Fibroblast of pulmonary artery (primary cell): ENCODE results near the gene TBC1D8.

ENCODE experiments used
- DNase-seq: peaks from one replicate; pipeline ENCODE4 v3.0.0-alpha.2; 2010; ENCODE audit warnings: low read depth
- H3K4me3 ChIP-seq: replicated peaks from 2 replicates; pipeline ENCODE4 v1.5.1; 2011; ENCODE audit warnings: low read depth, mild to moderate bottlenecking, control low read depth, low read length, moderate library complexity
- TF ChIP-seq, protein P1 (sequence below): IDR thresholded peaks from 2 replicates; pipeline ENCODE4 v1.5.1; 2011; ENCODE audit warnings: mild to moderate bottlenecking, control low read depth, low read length, inconsistent platforms; ENCODE audit errors: missing control alignments

Gene TBC1D8

DNA sequence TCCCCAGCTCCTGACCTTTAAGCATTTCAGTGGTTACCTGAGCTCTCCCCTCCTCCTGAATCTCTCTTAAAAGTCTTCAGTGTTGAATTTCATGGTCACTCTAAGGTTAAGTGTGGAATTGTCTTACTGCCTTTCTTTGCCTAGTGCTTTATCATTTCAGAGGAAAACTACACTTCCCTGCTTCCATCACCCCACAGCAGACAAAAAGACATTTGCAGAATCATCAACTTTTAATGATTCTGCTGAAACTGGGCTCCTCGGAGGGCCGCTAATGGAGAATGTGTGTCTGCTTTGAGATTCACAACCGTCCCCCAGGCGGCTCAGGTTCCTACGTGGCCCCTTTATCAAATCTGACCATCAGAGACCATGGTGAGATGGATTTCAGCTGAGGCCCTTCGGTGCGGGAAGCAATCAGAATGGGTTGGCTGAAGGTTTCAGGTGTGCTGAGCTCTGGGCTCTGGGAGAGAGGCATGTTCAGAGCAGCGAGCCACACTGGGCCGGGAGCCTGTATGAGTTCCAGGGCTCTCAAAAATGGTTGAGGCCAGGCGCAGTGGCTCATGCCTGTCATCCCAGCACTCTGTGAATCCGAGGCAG lies 41.9 kb upstream of the TBC1D8 start:
- no peak overlapping the region for H3K4me3 ChIP-seq
- no peak for DNase-seq
- TF ChIP-seq, protein P1, sequence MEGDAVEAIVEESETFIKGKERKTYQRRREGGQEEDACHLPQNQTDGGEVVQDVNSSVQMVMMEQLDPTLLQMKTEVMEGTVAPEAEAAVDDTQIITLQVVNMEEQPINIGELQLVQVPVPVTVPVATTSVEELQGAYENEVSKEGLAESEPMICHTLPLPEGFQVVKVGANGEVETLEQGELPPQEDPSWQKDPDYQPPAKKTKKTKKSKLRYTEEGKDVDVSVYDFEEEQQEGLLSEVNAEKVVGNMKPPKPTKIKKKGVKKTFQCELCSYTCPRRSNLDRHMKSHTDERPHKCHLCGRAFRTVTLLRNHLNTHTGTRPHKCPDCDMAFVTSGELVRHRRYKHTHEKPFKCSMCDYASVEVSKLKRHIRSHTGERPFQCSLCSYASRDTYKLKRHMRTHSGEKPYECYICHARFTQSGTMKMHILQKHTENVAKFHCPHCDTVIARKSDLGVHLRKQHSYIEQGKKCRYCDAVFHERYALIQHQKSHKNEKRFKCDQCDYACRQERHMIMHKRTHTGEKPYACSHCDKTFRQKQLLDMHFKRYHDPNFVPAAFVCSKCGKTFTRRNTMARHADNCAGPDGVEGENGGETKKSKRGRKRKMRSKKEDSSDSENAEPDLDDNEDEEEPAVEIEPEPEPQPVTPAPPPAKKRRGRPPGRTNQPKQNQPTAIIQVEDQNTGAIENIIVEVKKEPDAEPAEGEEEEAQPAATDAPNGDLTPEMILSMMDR, result no peak

DNA sequence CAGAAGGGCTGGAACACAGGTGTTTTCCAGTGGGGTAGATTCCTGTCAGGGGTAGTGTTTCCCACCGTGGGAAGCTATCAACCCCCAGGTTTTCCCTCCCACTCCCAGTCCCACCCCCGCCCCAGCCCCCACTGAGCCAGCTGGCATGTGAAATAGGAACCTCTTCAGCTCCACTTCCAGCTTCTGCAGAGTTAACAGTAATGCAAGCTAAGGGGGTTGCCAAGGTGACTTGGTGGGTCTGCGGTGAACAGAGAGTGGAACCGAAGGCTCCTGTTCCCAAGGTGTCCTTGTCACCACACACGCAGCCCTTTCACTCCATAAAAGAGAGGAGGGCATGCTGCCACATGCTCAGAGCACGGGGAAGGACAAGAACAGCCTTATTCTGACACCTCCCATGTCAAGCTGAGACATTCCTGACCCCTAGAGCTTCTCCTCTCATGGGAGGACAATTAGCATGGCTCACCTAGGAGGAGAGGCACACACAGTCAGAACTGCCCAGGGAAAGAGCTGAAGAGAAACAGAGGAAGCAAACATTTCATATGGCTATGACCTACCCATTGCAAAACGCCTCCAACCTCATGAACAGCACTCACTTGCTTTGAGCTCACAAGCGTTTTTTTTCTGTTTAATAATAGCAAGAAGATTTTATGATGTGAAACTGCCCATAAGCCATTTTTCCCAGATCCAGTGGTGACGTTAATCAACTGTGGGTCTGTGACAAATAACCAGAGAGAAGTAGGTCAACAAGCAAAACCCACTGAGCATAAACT lies 39.8 kb upstream of the TBC1D8 start:
- TF ChIP-seq, protein P1, result no peak
- H3K4me3 ChIP-seq, result no peak overlapping the region
- DNase-seq, result no peak

DNA sequence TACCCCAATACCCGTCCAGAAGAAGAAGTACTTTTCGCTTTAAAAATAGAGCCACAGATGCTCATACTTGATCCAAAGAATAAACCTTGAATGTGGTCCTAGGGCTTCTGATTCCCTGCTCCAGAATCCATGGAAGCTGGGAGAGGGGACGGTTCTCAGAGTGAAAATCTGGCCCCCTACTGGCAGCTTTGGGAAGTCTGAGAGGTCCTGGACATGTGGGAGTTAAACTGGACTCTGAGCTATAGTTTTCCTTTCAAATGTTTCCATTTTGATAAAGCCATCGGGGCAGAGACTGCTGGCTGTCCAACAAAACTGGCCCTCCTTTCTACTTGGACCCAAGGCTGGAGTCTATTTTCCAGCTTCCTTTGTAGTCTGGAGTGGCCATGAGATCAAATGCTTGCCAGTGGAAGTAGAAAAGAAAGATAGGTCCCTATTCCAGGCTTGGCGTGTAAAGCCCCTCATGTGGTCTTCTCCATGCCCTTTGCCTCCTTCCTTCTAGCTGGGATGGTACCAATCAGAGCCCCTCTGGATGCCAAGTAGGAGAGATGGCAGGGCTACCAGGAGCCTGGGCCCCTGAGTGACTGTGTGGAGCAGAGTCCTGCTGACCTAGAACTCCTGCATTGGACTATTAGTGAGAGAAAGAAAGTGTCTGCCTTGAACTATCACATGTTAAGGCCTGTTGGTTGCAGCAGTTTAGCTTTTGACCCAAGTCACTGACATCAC lies 37.7 kb upstream of the TBC1D8 start:
- TF ChIP-seq, protein P1, result peak; percentile 74
- no peak overlapping the region for H3K4me3 ChIP-seq
- DNase-seq, result peak; percentile 53

DNA sequence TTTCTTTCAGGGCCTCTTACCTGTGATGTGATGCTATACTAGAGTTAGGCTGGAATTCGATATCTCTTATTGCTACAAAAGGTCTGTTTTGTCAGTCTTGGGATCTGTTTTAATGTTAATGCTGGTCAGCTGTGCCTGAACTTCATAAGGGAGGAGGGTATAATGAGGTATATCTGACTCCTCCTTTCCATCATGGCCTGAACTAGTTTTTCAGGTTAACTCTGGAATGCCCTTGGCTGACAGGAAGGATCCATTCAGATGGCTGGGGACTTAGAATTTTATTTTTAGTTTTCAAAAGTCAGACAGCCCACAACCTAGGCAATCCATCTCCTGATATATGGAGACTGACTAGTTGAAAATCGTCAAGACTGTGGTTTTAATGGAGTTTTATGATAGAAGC lies 35.9 kb upstream of the TBC1D8 start:
- no peak for DNase-seq
- no peak overlapping the region for H3K4me3 ChIP-seq
- TF ChIP-seq, protein P1, result no peak

DNA sequence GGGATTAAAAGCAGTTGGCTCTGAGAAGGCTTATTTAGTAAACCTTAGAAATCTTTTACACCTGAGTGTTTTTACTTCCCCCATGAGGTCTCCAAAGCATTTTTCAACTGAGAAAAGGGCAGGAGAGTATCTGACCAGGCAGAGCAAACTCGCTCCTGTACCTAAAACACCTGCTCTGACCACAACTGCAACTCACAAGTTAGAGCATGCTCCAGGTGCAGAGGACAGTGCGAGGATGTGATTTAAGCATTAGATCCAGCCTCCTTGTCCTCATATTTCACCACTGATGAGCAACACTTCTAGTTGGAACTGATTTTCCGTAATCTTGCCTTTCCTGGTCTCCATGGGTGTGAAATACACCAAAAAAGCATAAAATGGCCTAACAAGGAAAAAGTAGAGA lies 34.5 kb upstream of the TBC1D8 start:
- no peak overlapping the region for H3K4me3 ChIP-seq
- DNase-seq, result no peak
- TF ChIP-seq, protein P1, result no peak

DNA sequence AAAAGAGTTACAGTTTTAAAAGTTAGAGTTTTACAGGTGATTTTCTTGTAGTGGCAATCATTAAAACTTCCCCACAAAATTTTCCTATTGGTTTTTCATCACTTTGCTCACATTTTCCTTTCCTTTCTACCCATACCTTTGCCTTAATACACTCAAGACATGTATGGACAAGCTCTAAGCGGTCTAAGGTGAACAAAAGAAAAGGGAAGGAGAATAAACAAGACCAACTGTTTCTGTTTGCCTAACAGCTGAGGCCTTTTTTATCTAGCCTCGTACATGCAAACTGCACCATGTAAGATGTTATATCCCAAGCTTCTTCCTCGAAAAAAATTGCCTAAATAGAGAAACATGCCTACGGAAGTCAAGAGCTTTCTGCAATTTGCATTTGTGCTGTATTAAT lies 33.9 kb upstream of the TBC1D8 start:
- no peak overlapping the region for H3K4me3 ChIP-seq
- DNase-seq, result no peak
- TF ChIP-seq, protein P1, result no peak
